Measurements from ENCODE around the gene RHBDD1. TPM values are rescaled to one million over a fixed set of nuclear protein-coding genes. Genes with fewer than 3 reads are reported as not detected.
"Not testable (repeated sequence)": the region's sequence is repeated elsewhere in the genome, so short reads cannot be mapped to it uniquely, and the experiment has no call there.

RHBDD1 gene
- total RNA-seq, 3 donors from 2014 or later (not counting 1 experiment from before 2014, with no cell fraction given) = 33.7 to 49.7 (median 47.7) TPM

DNA sequence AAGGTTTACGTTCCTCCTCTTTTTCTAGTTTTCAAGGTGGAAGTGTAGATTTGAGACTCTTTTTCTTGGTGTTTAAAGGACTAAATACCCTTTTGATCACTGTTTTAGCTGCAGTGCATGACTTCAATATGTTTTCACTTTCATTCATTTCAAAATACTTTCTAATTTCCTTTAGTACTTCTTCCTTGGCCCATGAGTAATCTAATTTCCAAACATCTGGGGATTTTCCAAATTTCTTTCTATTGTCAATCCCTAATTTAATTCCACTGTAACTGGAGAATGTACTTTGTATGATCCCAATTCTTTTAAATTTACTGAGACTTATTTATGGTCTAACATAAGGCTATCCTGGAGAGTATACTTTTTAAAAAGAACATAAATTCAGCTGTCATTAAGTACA lies 3.8 kb upstream of the RHBDD1 start:
- H3K4me3 ChIP-seq (ENCODE audit: low read length) = no peak overlapping the region
- TF ChIP-seq, protein P1, sequence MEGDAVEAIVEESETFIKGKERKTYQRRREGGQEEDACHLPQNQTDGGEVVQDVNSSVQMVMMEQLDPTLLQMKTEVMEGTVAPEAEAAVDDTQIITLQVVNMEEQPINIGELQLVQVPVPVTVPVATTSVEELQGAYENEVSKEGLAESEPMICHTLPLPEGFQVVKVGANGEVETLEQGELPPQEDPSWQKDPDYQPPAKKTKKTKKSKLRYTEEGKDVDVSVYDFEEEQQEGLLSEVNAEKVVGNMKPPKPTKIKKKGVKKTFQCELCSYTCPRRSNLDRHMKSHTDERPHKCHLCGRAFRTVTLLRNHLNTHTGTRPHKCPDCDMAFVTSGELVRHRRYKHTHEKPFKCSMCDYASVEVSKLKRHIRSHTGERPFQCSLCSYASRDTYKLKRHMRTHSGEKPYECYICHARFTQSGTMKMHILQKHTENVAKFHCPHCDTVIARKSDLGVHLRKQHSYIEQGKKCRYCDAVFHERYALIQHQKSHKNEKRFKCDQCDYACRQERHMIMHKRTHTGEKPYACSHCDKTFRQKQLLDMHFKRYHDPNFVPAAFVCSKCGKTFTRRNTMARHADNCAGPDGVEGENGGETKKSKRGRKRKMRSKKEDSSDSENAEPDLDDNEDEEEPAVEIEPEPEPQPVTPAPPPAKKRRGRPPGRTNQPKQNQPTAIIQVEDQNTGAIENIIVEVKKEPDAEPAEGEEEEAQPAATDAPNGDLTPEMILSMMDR (IDR thresholded peaks at IDR 0.05) = no peak
- H3K27ac Mint-ChIP-seq = no peak overlapping the region
- no peaks in the 10 kb centered on the region for H3K36me3 Mint-ChIP-seq
- ATAC-seq (no peak), DNase-seq (no peak)
- H3K27me3 Mint-ChIP-seq (ENCODE audit: low read depth in 2 of 2) = peaks cover 6 to 10% of the 10 kb centered on the region in 2 donors
- no peaks in the 10 kb centered on the region for H3K27me3 ChIP-seq (ENCODE audit: control insufficient read depth, insufficient read depth, low read length)
- peaks cover 8 to 14% of the 10 kb centered on the region in 2 donors for H3K4me1 Mint-ChIP-seq
- peaks cover 15% of the 10 kb centered on the region for H3K4me1 ChIP-seq (ENCODE audit: control insufficient read depth, insufficient read depth, low read length)
- H3K36me3 ChIP-seq (ENCODE audit: control insufficient read depth, insufficient read depth, low read length) = no peaks in the 10 kb centered on the region
- H3K4me3 Mint-ChIP-seq = no peak overlapping the region
- intact Hi-C loops (cut with micrococcal nuclease) = no loop called here
- no peak overlapping the region for H3K27ac ChIP-seq (ENCODE audit: low read length)
- H3K9me3 ChIP-seq (ENCODE audit: control insufficient read depth, insufficient read depth, low read length) = no peaks in the 10 kb centered on the region
- no CpG with 5 or more reads among the region's 1 CpG for WGBS (ENCODE audit: insufficient coverage)
- H3K9me3 Mint-ChIP-seq = no peaks in the 10 kb centered on the region

DNA sequence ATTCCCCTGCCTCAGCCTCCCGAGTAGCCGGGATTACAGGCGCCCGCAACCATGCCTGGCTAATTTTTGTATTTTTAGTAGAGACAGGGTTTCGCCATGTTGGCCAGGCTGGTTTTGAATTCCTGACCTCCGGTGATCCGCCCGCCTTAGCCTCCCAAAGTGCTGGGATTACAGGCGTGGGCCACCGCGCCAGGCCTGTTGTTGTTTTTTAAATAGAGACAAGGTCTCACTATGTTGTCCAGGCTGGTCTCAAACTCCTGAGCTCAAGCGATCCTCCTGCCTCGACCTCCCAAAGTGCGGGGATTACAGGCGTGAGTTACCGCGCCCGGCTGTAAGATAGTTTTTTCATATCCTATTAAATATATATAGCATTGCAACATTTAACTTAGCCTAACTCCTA lies 974 bp upstream of the RHBDD1 start:
- H3K36me3 ChIP-seq (ENCODE audit: control insufficient read depth, insufficient read depth, low read length); H3K27me3 ChIP-seq (ENCODE audit: control insufficient read depth, insufficient read depth, low read length); ATAC-seq; H3K27ac ChIP-seq (ENCODE audit: low read length); DNase-seq; H3K9me3 Mint-ChIP-seq; H3K27ac Mint-ChIP-seq; H3K27me3 Mint-ChIP-seq (ENCODE audit: low read depth in 2 of 2); H3K36me3 Mint-ChIP-seq; H3K9me3 ChIP-seq (ENCODE audit: control insufficient read depth, insufficient read depth, low read length): not testable (repeated sequence)
- Histone ChIP-seq H3K4me1 (ENCODE audit: control insufficient read depth, insufficient read depth, low read length) (peaks cover 24% of the 10 kb centered on the region), H3K4me3 (ENCODE audit: low read length) (peak overlapping the region; percentile 56)
- WGBS (ENCODE audit: insufficient coverage) = 91% methylated on average over 15 of the region's 18 CpGs
- H3K4me3 Mint-ChIP-seq = peak overlapping the region; percentile 89
- intact Hi-C loops (cut with micrococcal nuclease) = loop anchor here (1.0 kb wide), 1 partner anchor 490 kb away; the partner anchor contains the start of gene MFF
- H3K4me1 Mint-ChIP-seq = peaks cover 15 to 23% of the 10 kb centered on the region in 2 donors

DNA sequence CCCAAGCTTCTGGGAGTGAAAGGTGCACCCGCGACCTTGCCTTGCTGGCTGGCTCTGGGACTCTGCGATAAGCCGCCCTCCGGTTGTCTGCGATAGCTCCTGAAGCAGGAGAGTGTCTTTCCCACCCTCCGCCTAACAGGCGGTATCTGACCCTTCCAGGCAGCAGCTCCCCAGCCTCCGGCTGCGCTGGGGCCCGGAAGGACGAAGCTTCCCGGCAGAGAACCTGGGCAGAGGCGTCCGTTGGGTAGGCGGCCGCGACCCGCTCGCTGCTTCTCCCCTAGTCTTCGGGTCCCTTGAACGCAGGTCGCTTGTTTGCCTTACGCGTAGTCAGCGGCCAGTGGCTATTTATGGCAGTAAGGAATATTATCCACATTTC lies 446 bp upstream of the RHBDD1 start:
- peak overlapping the region; percentile 96 to 99 for H3K27ac Mint-ChIP-seq
- peaks cover 24% of the 10 kb centered on the region for H3K4me1 ChIP-seq (ENCODE audit: control insufficient read depth, insufficient read depth, low read length)

DNA sequence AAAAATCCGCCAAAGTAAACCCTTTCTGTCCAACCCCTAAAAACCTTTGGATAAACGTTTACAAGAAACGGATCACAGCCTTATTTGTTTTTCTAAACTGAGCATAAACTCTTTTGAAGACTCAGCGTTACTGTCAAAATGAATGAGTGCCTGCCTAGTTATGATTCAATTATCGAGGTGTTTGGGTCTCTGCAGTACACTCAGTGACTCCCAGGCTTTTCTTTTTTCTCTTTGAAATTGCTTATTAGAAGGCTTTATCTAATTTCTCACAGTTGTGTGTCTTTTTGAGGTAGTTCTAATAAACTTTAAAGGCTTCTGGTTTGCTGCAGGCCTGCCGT lies 663 bp downstream of the RHBDD1 start:
- DNase-seq (no peak), ATAC-seq (peak in 1 of 3 donors; percentile 5)
- Histone ChIP-seq H3K36me3 (ENCODE audit: control insufficient read depth, insufficient read depth, low read length) (no peaks in the 10 kb centered on the region), H3K4me3 (ENCODE audit: low read length) (peak overlapping the region; percentile 56), H3K27ac (ENCODE audit: low read length) (peak overlapping the region; percentile 91), H3K27me3 (ENCODE audit: control insufficient read depth, insufficient read depth, low read length) (no peaks in the 10 kb centered on the region), H3K4me1 (ENCODE audit: control insufficient read depth, insufficient read depth, low read length) (peaks cover 24% of the 10 kb centered on the region), H3K9me3 (ENCODE audit: control insufficient read depth, insufficient read depth, low read length) (no peaks in the 10 kb centered on the region)
- Mint-ChIP-seq H3K27me3 (ENCODE audit: low read depth in 2 of 2) (peaks cover 0 to 4% of the 10 kb centered on the region in 2 donors), H3K27ac (peak overlapping the region; percentile 96 to 99), H3K36me3 (no peaks in the 10 kb centered on the region), H3K4me1 (peaks cover 24 to 26% of the 10 kb centered on the region in 2 donors), H3K4me3 (peak overlapping the region; percentile 89), H3K9me3 (no peaks in the 10 kb centered on the region)
- WGBS (ENCODE audit: insufficient coverage) = 3% methylated on average over 6 of the region's 6 CpGs
- TF ChIP-seq, protein P1 (IDR thresholded peaks at IDR 0.05) = no peak
- intact Hi-C loops (cut with micrococcal nuclease) = loop anchor here (1.0 kb wide), 1 partner anchor 45 kb away; no protein-coding TSS in a partner anchor

More for the DNA sequence above, 446 bp upstream of the RHBDD1 start:
- peaks cover 20 to 23% of the 10 kb centered on the region in 2 donors for H3K4me1 Mint-ChIP-seq
- intact Hi-C loops (cut with micrococcal nuclease) = loop anchor here (1.0 kb wide), 1 partner anchor 490 kb away; the partner anchor contains the start of gene MFF
- H3K27me3 ChIP-seq (ENCODE audit: control insufficient read depth, insufficient read depth, low read length) = no peaks in the 10 kb centered on the region
- H3K4me3 Mint-ChIP-seq = peak overlapping the region; percentile 89
- TF ChIP-seq, protein P1 (IDR thresholded peaks at IDR 0.05) = no peak
- peaks cover 0 to 4% of the 10 kb centered on the region in 2 donors for H3K27me3 Mint-ChIP-seq (ENCODE audit: low read depth in 2 of 2)
- DNase-seq (no peak), ATAC-seq (peak in 2 of 3 donors; percentile 3 to 10)
- H3K27ac ChIP-seq (ENCODE audit: low read length) = peak overlapping the region; percentile 91
- H3K9me3 ChIP-seq (ENCODE audit: control insufficient read depth, insufficient read depth, low read length) = no peaks in the 10 kb centered on the region
- 12% methylated on average over 26 of the region's 26 CpGs for WGBS (ENCODE audit: insufficient coverage)
- no peaks in the 10 kb centered on the region for H3K9me3 Mint-ChIP-seq
- H3K4me3 ChIP-seq (ENCODE audit: low read length) = peak overlapping the region; percentile 56
- no peaks in the 10 kb centered on the region for H3K36me3 ChIP-seq (ENCODE audit: control insufficient read depth, insufficient read depth, low read length)
- H3K36me3 Mint-ChIP-seq = no peaks in the 10 kb centered on the region

Measured in natural killer cell (primary cell).